Sigmoid colon (tissue), 7 donors: ENCODE results near the gene OLFML1. TPM values are rescaled to one million over a fixed set of nuclear protein-coding genes. Genes with fewer than 3 reads are reported as not detected.

ENCODE experiments used
- DNase-seq: peaks from one replicate; pipeline ENCODE4 v3.0.0-alpha.2; 2019
- H3K27ac ChIP-seq, 4 donors: fragments of 200-600 bp; sonication (generic); one replicate each; pipeline ENCODE4 v1.5.1; 2016 to 2019; ENCODE audit warnings: mild to moderate bottlenecking in 1 of 4
- H3K27me3 ChIP-seq, 3 donors: fragments of 200-600 bp; sonication (generic); one replicate each; pipeline ENCODE4 v1.5.1; 2019; ENCODE audit warnings: mild to moderate bottlenecking in 1 of 3
- H3K36me3 ChIP-seq, 4 donors: fragments of 200-600 bp; sonication (generic); one replicate each; pipeline ENCODE4 v1.5.1; 2016 to 2019
- H3K4me1 ChIP-seq, 4 donors: fragments of 200-600 bp; sonication (generic); one replicate each; pipeline ENCODE4 v1.5.1; 2017 to 2019
- H3K4me3 ChIP-seq, 4 donors: fragments of 200-600 bp; sonication (generic); one replicate each; pipeline ENCODE4 v1.5.1; 2017 to 2019; ENCODE audit warnings: mild to moderate bottlenecking in 2 of 4, moderate library complexity in 1 of 4
- H3K9me3 ChIP-seq, 4 donors: fragments of 200-600 bp in 3 of 4; sonication (generic) in 3 of 4; one replicate each; pipeline versions ENCODE4 v1.5.1 to v1.6.1; 2013 to 2019
- EP300 ChIP-seq, 4 donors: sonication (generic); formaldehyde crosslinking; IDR thresholded peaks; one replicate each; pipeline ENCODE4 v1.6.1; 2017; ENCODE audit warnings: antibody characterized with exemption in 4 of 4
- POLR2A ChIP-seq, 2 donors: fragments of 450-650 bp; IDR thresholded peaks; one replicate each; pipeline ENCODE4 v1.6.1; 2016; ENCODE audit warnings: antibody characterized with exemption in 2 of 2, mild to moderate bottlenecking in 2 of 2, moderate library complexity in 2 of 2
- POLR2AphosphoS5 ChIP-seq, 4 donors: sonication (generic); formaldehyde crosslinking; IDR thresholded peaks; one replicate each; pipeline ENCODE4 v1.6.1; 2017; ENCODE audit warnings: antibody characterized with exemption in 4 of 4
- WGBS, 2 donors: extraction: QIAGEN DNeasy Blood & Tissue Kit; methylation state at CpG; one replicate each; pipeline ENCODE4 v1.1.7; 2013; 5-methylcytosine and 5-hydroxymethylcytosine counted together
- intact Hi-C: fragments of 100-400 bp; cut with DNase I; formaldehyde crosslinking; loops from one replicate; pipeline ENCODE4 v1.15.1; 2023
- polyA plus RNA-seq, 3 donors: library from polyadenylated mRNA; stranded (reverse); fragments of 200-250 nt; gene quantifications; one replicate each; pipeline ENCODE4 v1.2.3, GENCODE V29; 2013
- total RNA-seq, 4 donors: library from RNA; depleted of rRNA; stranded (reverse); fragments of >200 nt; gene quantifications; one replicate each; pipeline ENCODE4 v1.1.0, GENCODE V29; 2016
- TF ChIP-seq, protein P1 (sequence below), 4 experiments: fragments of 450-650 bp in 3 of 4; fragments of 200-600 bp in 1 of 4; IDR thresholded peaks; one replicate each; pipeline ENCODE4 v1.5.1; 2016 to 2019; ENCODE audit warnings: antibody characterized with exemption in 4 of 4, mild to moderate bottlenecking in 3 of 4, moderate library complexity in 2 of 4
- donor health status: healthy with polysubstance abuse.
- donor health status: Bipolar disorder and iron deficiency.
- donor health status: healthy.

Gene OLFML1
- total and polyA plus RNA-seq, 7 donors, result 1.8 to 14.7 (median 4.9) TPM; not detected in 1

DNA sequence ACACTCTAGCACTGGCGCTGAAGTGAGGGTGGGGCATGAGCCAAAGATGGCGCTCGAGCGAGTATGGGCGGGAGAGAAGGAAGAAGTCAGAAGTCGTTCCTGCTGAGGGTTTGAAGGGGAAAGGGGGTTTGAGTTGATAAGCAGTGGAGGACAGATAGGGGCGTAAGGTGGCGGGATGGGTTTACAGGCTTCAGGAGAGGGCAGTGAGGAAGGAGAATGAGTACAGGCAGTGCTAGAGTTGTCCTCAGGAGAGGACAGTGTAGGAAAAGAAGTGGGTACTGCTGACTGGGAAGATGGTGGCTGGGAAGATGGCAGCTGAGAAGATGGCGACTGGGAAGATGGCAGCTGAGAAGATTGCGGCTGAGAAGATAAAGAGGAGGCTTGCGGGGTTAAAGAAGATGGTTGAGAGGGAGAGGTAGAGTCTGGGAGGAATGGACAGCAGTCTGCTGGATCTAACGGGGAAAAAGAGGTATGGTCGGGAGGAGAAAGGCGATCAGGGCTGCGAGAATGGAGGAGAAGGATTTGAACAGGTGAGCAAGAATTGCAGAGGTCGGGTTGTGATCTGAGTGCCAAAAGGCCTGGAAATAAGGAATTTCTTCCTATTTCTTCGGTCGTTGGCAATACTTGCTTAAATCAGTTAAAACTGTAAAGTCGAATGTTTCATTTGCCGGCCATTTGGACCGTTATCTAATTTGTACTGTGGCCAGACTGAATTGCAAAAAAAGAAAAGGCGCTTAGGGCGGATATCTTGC, 33.7 kb downstream of the OLFML1 start:
- no peak overlapping the region for H3K4me3 ChIP-seq
- TF ChIP-seq EP300 (IDR thresholded peaks at IDR 0.05) (no peak), POLR2A (IDR thresholded peaks at IDR 0.05) (no peak), POLR2AphosphoS5 (IDR thresholded peaks at IDR 0.05) (no peak)
- TF ChIP-seq, protein P1, sequence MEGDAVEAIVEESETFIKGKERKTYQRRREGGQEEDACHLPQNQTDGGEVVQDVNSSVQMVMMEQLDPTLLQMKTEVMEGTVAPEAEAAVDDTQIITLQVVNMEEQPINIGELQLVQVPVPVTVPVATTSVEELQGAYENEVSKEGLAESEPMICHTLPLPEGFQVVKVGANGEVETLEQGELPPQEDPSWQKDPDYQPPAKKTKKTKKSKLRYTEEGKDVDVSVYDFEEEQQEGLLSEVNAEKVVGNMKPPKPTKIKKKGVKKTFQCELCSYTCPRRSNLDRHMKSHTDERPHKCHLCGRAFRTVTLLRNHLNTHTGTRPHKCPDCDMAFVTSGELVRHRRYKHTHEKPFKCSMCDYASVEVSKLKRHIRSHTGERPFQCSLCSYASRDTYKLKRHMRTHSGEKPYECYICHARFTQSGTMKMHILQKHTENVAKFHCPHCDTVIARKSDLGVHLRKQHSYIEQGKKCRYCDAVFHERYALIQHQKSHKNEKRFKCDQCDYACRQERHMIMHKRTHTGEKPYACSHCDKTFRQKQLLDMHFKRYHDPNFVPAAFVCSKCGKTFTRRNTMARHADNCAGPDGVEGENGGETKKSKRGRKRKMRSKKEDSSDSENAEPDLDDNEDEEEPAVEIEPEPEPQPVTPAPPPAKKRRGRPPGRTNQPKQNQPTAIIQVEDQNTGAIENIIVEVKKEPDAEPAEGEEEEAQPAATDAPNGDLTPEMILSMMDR (IDR thresholded peaks at IDR 0.05), result no peak
- H3K36me3 ChIP-seq, result no peaks in the 10 kb centered on the region
- peaks cover 0 to 15% (median 5%) of the 10 kb centered on the region in 4 donors for H3K4me1 ChIP-seq
- no peak for DNase-seq
- intact Hi-C loops, result no loop called here
- H3K27me3 ChIP-seq, result no peaks in the 10 kb centered on the region
- H3K9me3 ChIP-seq, result no peaks in the 10 kb centered on the region
- 94 to 96% methylated on average over 23 of the region's 23 CpGs for WGBS, 2 donors
- no peak overlapping the region for H3K27ac ChIP-seq

DNA sequence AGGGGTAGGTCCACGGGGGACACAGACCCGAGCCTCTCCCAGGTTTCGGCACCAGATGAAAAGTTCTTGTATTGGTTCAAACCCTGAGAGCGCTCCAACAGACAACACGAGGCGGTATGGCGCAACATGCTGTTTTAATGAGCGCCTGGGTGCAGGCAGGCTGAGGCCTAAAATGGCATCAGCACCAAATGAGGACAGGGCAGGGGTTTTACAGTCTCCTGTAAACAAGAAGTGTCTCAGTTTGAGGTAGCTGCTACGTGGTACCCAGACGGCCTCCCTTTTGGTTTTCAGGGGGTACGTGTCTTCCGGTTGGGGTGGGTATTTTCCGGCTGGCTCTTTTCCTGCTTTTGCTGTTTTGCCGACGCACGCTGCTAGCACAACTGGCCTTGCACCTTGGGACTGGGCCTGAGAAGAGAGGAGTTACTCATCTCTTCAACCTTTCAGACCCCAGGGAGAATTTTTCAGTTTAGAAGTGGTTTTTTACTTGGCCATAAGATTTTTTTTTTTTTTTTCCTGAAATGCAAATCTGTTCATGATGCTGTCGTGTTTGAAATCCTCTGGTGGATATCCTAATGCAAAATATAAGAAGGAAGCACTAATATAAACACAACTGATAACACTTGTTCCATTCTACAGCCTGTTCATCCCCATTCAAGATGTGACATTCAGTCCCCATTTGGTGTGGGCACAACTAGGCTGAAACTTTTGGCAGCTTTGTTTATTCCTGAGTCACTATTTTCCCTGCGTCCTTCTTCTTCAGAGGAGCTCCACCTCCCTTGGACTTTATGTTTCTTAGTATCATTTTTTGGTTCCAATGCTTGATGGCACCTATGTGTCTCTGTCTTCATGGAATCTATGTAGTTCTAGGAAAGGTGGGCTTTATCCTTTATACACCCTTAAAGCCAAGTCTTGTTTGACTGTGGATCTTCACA, 35.0 kb downstream of the OLFML1 start:
- TF ChIP-seq, protein P1 (IDR thresholded peaks at IDR 0.05), result no peak
- TF ChIP-seq EP300 (IDR thresholded peaks at IDR 0.05) (no peak), POLR2AphosphoS5 (IDR thresholded peaks at IDR 0.05) (no peak), POLR2A (IDR thresholded peaks at IDR 0.05) (no peak)
- WGBS, 2 donors, result 65 to 76% methylated on average over 18 of the region's 18 CpGs
- Histone ChIP-seq H3K36me3 (no peaks in the 10 kb centered on the region), H3K4me3 (no peak overlapping the region), H3K27ac (peak overlapping the region in 2 of 4 donors; percentile 9 to 23), H3K9me3 (no peaks in the 10 kb centered on the region), H3K4me1 (peaks cover 0 to 5% (median 2%) of the 10 kb centered on the region in 4 donors), H3K27me3 (no peaks in the 10 kb centered on the region)
- intact Hi-C loops, result no loop called here
- DNase-seq, result no peak

DNA sequence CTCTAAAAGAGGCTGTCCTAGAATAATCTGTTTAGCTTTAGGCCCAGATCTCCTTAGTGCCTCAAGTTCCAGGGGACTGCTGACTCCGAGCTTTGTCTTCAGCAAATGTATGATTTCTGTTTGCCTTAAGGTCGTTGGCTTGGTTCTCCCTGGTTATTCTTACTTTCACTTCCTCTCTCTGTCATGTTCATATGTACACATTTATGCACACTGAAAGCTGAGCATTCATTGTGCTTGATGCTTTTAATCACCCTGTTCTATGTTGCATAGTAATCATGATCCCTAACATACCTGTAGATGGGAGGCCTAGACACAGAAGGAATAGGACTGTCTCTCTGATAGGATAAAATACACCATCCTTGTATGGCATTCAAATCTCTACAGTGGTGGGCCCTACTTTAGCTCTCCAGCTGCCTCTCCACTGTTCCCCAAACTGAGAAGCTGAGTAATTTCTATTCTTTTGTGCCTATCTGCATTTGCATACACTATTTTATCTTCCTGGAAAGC, 35.7 kb downstream of the OLFML1 start:
- peaks cover 0 to 5% (median 2%) of the 10 kb centered on the region in 4 donors for H3K4me1 ChIP-seq
- no peak for DNase-seq
- H3K36me3 ChIP-seq, result no peaks in the 10 kb centered on the region
- no peaks in the 10 kb centered on the region for H3K27me3 ChIP-seq
- intact Hi-C loops, result no loop called here
- H3K27ac ChIP-seq, result peak overlapping the region in 3 of 4 donors; percentile 12 to 41 (median 23)
- H3K4me3 ChIP-seq, result no peak overlapping the region
- WGBS, 2 donors, result 0% methylated on average over 2 of the region's 2 CpGs
- H3K9me3 ChIP-seq, result no peaks in the 10 kb centered on the region
- TF ChIP-seq POLR2AphosphoS5 (IDR thresholded peaks at IDR 0.05) (no peak), EP300 (IDR thresholded peaks at IDR 0.05) (no peak), POLR2A (IDR thresholded peaks at IDR 0.05) (no peak)
- TF ChIP-seq, protein P1 (IDR thresholded peaks at IDR 0.05), result no peak

DNA sequence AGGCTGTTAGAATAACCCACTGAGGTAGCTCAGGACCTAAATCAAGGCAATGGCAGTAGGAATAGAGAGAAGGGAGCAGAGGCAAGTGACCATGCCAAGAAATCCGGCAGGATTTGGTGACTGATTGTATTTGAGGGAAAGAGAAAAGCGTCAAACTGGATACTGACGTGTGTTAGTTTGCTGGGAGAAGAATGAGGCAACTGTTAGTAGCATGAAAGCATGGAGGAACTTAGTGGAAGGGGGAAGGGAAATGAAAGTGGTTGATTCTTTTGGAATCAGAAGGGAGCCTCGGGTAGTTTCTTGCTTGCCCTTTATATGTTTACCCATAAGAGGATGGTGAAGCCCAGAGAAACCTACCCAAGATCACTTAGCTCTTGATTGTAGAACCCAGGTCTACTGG, 36.8 kb downstream of the OLFML1 start:
- H3K36me3 ChIP-seq, result no peaks in the 10 kb centered on the region
- 67 to 68% methylated on average over 4 of the region's 4 CpGs for WGBS, 2 donors
- no peak overlapping the region for H3K4me3 ChIP-seq
- TF ChIP-seq POLR2AphosphoS5 (IDR thresholded peaks at IDR 0.05) (no peak), POLR2A (IDR thresholded peaks at IDR 0.05) (no peak), EP300 (IDR thresholded peaks at IDR 0.05) (no peak)
- TF ChIP-seq, protein P1 (IDR thresholded peaks at IDR 0.05), result no peak
- peak overlapping the region in 3 of 4 donors; percentile 19 to 42 (median 41) for H3K27ac ChIP-seq
- H3K9me3 ChIP-seq, result no peaks in the 10 kb centered on the region
- no peak for DNase-seq
- no peaks in the 10 kb centered on the region for H3K27me3 ChIP-seq
- intact Hi-C loops, result no loop called here
- peaks cover 0 to 5% (median 2%) of the 10 kb centered on the region in 4 donors for H3K4me1 ChIP-seq
